CD14-positive monocyte (primary cell): Measurements from ENCODE around the gene PRR33. TPM values are rescaled to one million over a fixed set of nuclear protein-coding genes. Genes with fewer than 3 reads are reported as not detected.

Experiments used
- DNase-seq, 3 donors: peaks; one replicate each; pipeline ENCODE4 v3.0.0-alpha.2; 2011 to 2022
- H2AFZ ChIP-seq: 2 replicates; pipeline ENCODE4 v1.6.0; 2012; ENCODE audit warnings: mild to moderate bottlenecking, low read depth, low read length, inconsistent platforms; ENCODE audit not compliant: insufficient read depth, poor library complexity, severe bottlenecking
- H3K27ac ChIP-seq, 2 donors: 1 replicate in 1 of 2; 2 replicates in 1 of 2; pipeline ENCODE4 v1.5.1; 2012 to 2013; ENCODE audit warnings: low read length in 2 of 2, control low read depth in 1 of 2, inconsistent platforms in 1 of 2, low read depth in 1 of 2, mild to moderate bottlenecking in 1 of 2
- H3K27me3 ChIP-seq, 2 donors: one replicate each; pipeline versions ENCODE4 v1.6.0 to v1.6.1; 2011 to 2013; ENCODE audit warnings: low read length in 2 of 2; ENCODE audit not compliant: control insufficient read depth in 2 of 2, insufficient read depth in 2 of 2
- H3K36me3 ChIP-seq, 2 donors: replicated peaks in 1 of 2; 1 replicate in 1 of 2; 2 replicates in 1 of 2; pipeline versions ENCODE4 v1.5.1 to v1.6.1; 2012 to 2013; ENCODE audit warnings: low read length in 2 of 2, control low read depth in 1 of 2, inconsistent platforms in 1 of 2, mild to moderate bottlenecking in 1 of 2; ENCODE audit not compliant: insufficient read depth in 2 of 2, control insufficient read depth in 1 of 2
- H3K4me1 ChIP-seq, 2 donors: 1 replicate in 1 of 2; 2 replicates in 1 of 2; pipeline versions ENCODE4 v1.5.1 to v1.6.1; 2012 to 2013; ENCODE audit warnings: low read length in 2 of 2, control low read depth in 1 of 2, inconsistent platforms in 1 of 2, mild to moderate bottlenecking in 1 of 2, moderate library complexity in 1 of 2; ENCODE audit not compliant: insufficient read depth in 2 of 2, control insufficient read depth in 1 of 2
- H3K4me2 ChIP-seq: replicated peaks from 2 replicates; pipeline ENCODE3; 2012; ENCODE audit warnings: low read length, moderate library complexity, mild to moderate bottlenecking; ENCODE audit not compliant: poor library complexity, severe bottlenecking; ENCODE audit errors: extremely low read depth
- H3K4me3 ChIP-seq, 3 experiments: fragments of 200-600 bp in 1 of 3; sonication (generic) in 1 of 3; replicated peaks in 1 of 3; 1 replicate in 2 of 3; 2 replicates in 1 of 3; pipeline ENCODE4 v1.5.1; 2011 to 2013; ENCODE audit warnings: low read length in 3 of 3, mild to moderate bottlenecking in 3 of 3, control low read depth in 2 of 3, low read depth in 2 of 3, inconsistent platforms in 1 of 3, moderate library complexity in 1 of 3
- H3K79me2 ChIP-seq: 2 replicates; pipeline ENCODE4 v1.6.0; 2012; ENCODE audit warnings: mild to moderate bottlenecking, control low read depth, inconsistent platforms, low read length, moderate library complexity; ENCODE audit not compliant: insufficient read depth
- H3K9ac ChIP-seq: 2 replicates; pipeline ENCODE4 v1.6.0; 2017; ENCODE audit warnings: low read length, mild to moderate bottlenecking; ENCODE audit not compliant: insufficient read depth, poor library complexity, severe bottlenecking
- H3K9me3 ChIP-seq, 2 donors: replicated peaks in 1 of 2; 1 replicate in 1 of 2; 2 replicates in 1 of 2; pipeline versions ENCODE4 v1.5.1 to v1.6.1; 2012 to 2013; ENCODE audit warnings: low read length in 2 of 2, control low read depth in 1 of 2; ENCODE audit not compliant: control insufficient read depth in 1 of 2, insufficient read depth in 1 of 2
- H4K20me1 ChIP-seq: 2 replicates; pipeline ENCODE4 v1.6.0; 2012; ENCODE audit warnings: mild to moderate bottlenecking, low read length, control low read depth, moderate library complexity; ENCODE audit not compliant: insufficient read depth
- H3K27ac Mint-ChIP-seq, 7 donors: one replicate each; pipeline ENCODE4 v1.8.0; 2020; ENCODE audit warnings: mild to moderate bottlenecking in 7 of 7, mixed read lengths in 7 of 7, moderate library complexity in 6 of 7, inconsistent platforms in 2 of 7
- H3K27me3 Mint-ChIP-seq, 3 donors: one replicate each; pipeline ENCODE4 v1.8.0; 2021 to 2022; ENCODE audit warnings: low read depth in 3 of 3, mild to moderate bottlenecking in 3 of 3, mixed read lengths in 3 of 3, moderate library complexity in 3 of 3, inconsistent platforms in 1 of 3
- H3K36me3 Mint-ChIP-seq, 2 donors: one replicate each; pipeline ENCODE4 v1.8.0; 2020; ENCODE audit warnings: mixed read lengths in 2 of 2, inconsistent platforms in 1 of 2, mild to moderate bottlenecking in 1 of 2
- H3K4me1 Mint-ChIP-seq: one replicate; pipeline ENCODE4 v1.8.0; 2020; ENCODE audit warnings: mild to moderate bottlenecking, mixed read lengths
- H3K4me3 Mint-ChIP-seq, 2 donors: one replicate each; pipeline ENCODE4 v1.8.0; 2020; ENCODE audit warnings: mild to moderate bottlenecking in 2 of 2, mixed read lengths in 2 of 2, moderate library complexity in 1 of 2
- H3K9me3 Mint-ChIP-seq, 7 donors: one replicate each; pipeline ENCODE4 v1.8.0; 2020 to 2022; ENCODE audit warnings: mixed read lengths in 7 of 7, mild to moderate bottlenecking in 6 of 7, moderate library complexity in 6 of 7, inconsistent platforms in 2 of 7
- CTCF ChIP-seq: fragments of 200-600 bp; IDR thresholded peaks from one replicate; pipeline ENCODE4 v1.8.0; 2022; ENCODE audit warnings: antibody characterized with exemption, mild to moderate bottlenecking
- WGBS: methylation state at CpG from one replicate; pipeline ENCODE4 v1.1.5; 2013; ENCODE audit warnings: missing lambda C conversion rate; ENCODE audit not compliant: insufficient coverage; 5-methylcytosine and 5-hydroxymethylcytosine counted together
- intact Hi-C, 2 donors: fragments of 100-400 bp; cut with micrococcal nuclease; formaldehyde crosslinking; loops; one replicate each; pipeline versions ENCODE4 v1.15.0 to v1.15.1; 2023
- polyA plus RNA-seq, 3 donors: library from polyadenylated mRNA; depleted of rRNA in 1 of 3; unstranded in 2 of 3; stranded (reverse) in 1 of 3; fragments of 300-500 nt in 2 of 3; fragments of >200 nt in 1 of 3; fragmentation: Illumina TruSeq in 2 of 3; gene quantifications; 1 replicate in 2 of 3; 2 replicates in 1 of 3; pipeline ENCODE4 v1.2.3, GENCODE V29; 2012 to 2021

Gene PRR33
- polyA plus RNA-seq, 3 donors = not detected

- peaks cover 99% of the 10 kb centered on the region for H3K79me2 ChIP-seq
- peaks cover 40 to 67% of the 10 kb centered on the region in 2 donors for H3K36me3 ChIP-seq
- peaks cover 36 to 56% of the 10 kb centered on the region in 2 donors for H3K4me1 ChIP-seq
- Mint-ChIP-seq H3K36me3 (peaks cover 33 to 39% of the 10 kb centered on the region in 2 donors), H3K27ac (peak overlapping the region in 6 of 7 donors; percentile 79 to 96 (median 88)), H3K4me1 (peaks cover 14% of the 10 kb centered on the region), H3K27me3 (peaks cover 4% of the 10 kb centered on the region in 3 donors), H3K9me3 (no peaks in the 10 kb centered on the region), H3K4me3 (peak overlapping the region; percentile 65 to 69)
- peak overlapping the region; percentile 70 to 81 for H3K27ac ChIP-seq
- no peak overlapping the region for H2AFZ ChIP-seq
- WGBS = 31% methylated on average over 18 of the region's 18 CpGs
- no peaks in the 10 kb centered on the region for H3K27me3 ChIP-seq
- DNase-seq = no peak
- H3K9me3 ChIP-seq = no peaks in the 10 kb centered on the region
- peak overlapping the region in 1 of 3 experiments; percentile 57 for H3K4me3 ChIP-seq
- peak overlapping the region; percentile 49 for H3K9ac ChIP-seq
- no peak for TF ChIP-seq CTCF
- intact Hi-C loops = no loop called here
- peaks cover 99% of the 10 kb centered on the region for H4K20me1 ChIP-seq
- peak overlapping the region; percentile 43 for H3K4me2 ChIP-seq
Observed at GRCh38 chr11:1864231-1864630, 27.5 kb downstream of the PRR33 start.

- peak overlapping the region; percentile 70 to 81 for H3K27ac ChIP-seq
- peak overlapping the region; percentile 49 for H3K9ac ChIP-seq
- H3K4me1 ChIP-seq = peaks cover 42 to 58% of the 10 kb centered on the region in 2 donors
- Mint-ChIP-seq H3K36me3 (peaks cover 32 to 33% of the 10 kb centered on the region in 2 donors), H3K9me3 (no peaks in the 10 kb centered on the region), H3K27me3 (peaks cover 3 to 4% (median 4%) of the 10 kb centered on the region in 3 donors), H3K27ac (peak overlapping the region in 6 of 7 donors; percentile 83 to 96 (median 90)), H3K4me3 (peak overlapping the region; percentile 65 to 69), H3K4me1 (peaks cover 14% of the 10 kb centered on the region)
- peaks cover 39 to 67% of the 10 kb centered on the region in 2 donors for H3K36me3 ChIP-seq
- peak; percentile 79 to 84 (median 84) for DNase-seq
- peaks cover 99% of the 10 kb centered on the region for H4K20me1 ChIP-seq
- peak overlapping the region; percentile 43 for H3K4me2 ChIP-seq
- H3K79me2 ChIP-seq = peaks cover 99% of the 10 kb centered on the region
- H3K9me3 ChIP-seq = no peaks in the 10 kb centered on the region
- no peak for TF ChIP-seq CTCF
- no peaks in the 10 kb centered on the region for H3K27me3 ChIP-seq
- intact Hi-C loops = loop anchor here (1.0 to 2.0 kb wide), 2 partner anchors 10 to 19 kb away; partner anchors contain the start of gene LSP1 (in 1 of the 2)
- 28% methylated on average over 23 of the region's 27 CpGs for whole genome bisulfite sequencing
- peak overlapping the region in 1 of 3 experiments; percentile 57 for H3K4me3 ChIP-seq
- no peak overlapping the region for H2AFZ ChIP-seq
Observed at GRCh38 chr11:1863352-1864216, 28.1 kb downstream of the PRR33 start.
